ENCODE measurements around the gene HES4. TPM values are rescaled to one million over a fixed set of nuclear protein-coding genes. Genes with fewer than 3 reads are reported as not detected.
A peak's percentile ranks its signal among the peaks of the same experiment; 100 is the strongest.

Gene HES4
- total RNA-seq, 1 donor from 2014 or later = 15.1 TPM

DNA sequence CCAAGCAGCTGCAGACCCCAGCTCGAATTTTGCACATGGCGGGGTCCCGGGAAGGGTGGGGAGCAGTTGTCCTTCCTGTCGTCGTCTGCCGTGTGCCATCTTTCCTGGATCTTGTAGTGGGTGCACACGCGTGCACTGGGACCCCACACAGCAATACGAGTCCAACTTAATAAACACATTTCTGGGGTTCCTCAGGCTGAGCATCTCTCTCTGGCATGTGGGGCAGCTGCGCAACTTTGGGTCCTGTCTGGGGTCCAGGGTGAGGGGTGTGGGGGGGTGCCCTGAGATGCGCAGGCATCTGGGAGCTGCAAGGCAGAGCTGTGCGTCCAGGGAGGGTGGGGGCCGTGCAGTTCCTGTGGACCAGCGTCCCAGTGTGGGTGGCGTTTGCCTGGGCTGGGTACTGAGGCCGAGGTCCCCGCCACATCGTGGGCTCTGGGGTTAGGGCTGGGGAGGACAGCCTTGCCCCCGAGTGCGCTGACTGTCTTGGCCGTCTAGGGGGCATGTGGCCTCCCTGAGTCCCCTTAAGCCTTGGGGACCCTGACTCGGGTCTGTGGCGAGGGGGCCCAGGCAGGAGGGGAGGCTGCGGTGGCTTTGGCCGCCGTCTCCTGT lies 34.3 kb downstream of the HES4 start:
- no peak for DNase-seq

DNA sequence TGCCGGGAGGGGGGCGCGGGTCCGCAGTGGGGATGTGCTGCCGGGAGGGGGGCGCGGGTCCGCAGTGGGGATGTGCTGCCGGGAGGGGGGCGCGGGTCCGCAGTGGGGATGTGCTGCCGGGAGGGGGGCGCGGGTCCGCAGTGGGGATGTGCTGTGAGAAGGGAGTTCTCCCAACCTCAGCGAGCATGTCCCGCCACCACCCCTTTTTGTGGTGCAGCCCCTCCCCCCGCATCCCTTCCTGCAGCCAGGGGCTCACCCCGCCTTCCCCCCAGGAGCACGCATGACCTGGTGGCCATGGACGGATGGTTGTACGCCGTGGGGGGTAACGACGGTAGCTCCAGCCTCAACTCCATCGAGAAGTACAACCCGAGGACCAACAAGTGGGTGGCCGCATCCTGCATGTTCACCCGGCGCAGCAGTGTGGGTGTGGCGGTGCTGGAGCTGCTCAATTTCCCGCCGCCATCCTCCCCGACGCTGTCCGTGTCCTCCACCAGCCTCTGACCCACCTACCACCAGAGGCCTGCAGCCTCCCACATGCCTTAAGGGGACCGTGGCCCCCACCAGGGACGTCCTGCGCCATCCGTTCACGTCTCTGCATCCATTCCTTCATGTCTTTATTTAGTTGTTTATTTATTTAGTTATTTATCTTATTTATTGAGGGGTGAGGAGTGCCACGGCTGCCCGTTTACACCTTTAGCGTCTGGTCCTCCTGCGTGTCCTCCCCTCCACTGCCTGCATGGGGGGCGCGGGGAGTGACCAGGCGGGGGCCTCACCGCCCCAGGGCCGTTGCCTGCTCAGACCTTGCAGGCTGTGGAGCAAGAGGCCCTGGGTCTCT lies 35.0 kb downstream of the HES4 start:
- no peak for DNase-seq

DNA sequence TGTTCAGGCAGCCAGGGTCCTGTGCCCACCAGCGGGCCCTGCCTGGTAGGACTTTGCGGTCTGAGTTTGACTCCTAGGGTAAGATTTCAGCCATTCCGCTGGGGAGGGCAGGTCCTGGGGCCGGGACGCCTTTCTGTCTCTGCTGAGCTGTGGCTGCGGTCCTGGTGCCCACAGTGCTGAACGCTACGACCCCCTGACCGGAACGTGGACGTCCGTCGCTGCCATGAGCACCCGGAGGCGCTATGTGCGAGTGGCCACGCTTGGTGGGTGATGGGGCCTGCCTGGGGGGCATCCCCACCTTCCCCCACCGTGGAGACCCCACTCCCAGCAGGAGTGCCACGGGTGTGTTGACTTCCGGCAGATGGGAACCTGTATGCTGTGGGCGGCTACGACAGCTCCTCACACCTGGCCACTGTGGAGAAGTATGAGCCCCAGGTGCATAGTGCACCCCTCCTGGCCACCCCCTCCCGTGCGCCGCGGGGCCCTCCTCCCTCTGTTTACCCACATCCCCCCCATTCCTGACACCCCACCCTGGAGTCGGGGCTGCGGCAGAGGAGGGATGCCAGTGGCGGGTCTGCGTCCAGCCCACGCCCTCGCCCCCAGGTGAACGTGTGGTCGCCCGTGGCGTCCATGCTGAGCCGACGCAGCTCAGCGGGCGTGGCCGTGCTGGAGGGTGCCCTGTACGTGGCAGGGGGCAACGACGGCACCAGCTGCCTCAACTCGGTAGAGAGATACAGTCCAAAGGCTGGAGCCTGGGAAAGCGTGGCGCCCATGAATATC lies 36.0 kb downstream of the HES4 start:
- DNase-seq = no peak

DNA sequence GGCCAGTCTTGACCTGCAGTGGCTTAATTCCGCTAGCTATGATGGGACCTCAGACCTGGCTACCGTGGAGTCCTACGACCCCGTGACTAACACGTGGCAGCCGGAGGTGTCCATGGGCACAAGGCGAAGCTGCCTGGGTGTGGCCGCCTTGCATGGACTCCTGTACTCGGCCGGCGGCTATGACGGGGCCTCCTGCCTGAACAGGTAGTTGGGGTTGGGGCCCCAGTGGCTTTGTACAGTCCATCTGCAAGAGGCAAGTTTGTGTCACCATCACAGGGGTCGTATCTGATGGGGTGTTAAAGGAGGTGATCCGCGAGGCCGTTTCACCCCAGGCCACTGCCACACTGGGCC lies 36.6 kb downstream of the HES4 start:
- no peak for DNase-seq

DNA sequence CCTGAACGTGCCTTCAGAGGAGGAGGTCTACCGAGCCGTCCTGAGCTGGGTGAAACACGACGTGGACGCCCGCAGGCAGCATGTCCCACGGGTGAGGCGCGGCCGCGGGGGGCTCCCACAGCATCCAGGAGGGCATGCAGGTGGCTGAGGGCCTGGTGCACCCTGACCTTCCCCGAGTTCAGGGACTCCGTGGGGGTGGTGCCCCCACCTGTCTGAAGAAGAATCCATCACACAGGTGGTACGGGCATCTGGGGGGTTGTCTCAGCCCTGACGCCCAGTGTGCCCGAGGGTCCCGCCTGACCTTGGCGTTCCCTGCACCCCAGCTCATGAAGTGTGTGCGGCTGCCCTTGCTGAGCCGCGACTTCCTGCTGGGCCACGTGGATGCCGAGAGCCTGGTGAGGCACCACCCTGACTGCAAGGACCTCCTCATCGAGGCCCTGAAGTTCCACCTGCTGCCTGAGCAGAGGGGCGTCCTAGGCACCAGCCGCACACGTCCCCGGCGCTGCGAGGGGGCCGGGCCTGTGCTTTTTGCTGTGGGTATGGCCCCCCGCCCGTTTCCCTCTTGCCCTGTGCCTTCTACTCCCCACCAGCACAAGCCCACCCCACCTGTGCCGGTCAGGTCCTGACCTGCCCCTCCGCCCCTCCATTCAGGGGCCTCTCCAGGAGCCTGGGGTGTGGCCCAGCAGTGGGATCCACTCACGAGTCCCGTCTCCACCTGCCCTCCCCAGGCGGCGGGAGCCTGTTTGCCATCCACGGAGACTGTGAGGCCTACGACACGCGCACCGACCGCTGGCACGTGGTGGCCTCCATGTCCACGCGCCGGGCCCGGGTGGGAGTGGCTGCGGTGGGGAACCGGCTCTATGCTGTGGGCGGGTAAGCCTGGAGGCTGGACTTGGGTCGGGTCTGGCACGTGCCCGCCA lies 37.3 kb downstream of the HES4 start:
- DNase-seq = no peak

DNA sequence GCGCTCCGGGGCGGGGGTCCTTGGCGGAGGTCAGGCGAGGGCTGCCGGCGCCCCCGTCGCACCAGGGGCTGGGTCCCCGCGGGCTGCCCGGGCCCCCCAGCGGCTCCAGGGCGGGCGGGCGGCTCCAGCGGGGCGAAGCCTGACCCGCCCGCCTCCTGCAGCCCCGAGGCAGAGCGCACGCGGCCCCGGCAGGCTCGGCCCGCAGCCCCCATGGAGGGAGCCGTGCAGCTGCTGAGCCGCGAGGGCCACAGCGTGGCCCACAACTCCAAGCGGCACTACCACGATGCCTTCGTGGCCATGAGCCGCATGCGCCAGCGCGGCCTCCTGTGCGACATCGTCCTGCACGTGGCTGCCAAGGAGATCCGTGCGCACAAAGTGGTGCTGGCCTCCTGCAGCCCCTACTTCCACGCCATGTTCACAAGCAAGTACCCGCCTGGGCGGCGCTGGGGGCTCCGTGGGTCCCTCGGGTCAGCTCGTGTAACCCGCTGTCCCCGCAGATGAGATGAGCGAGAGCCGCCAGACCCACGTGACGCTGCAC lies 38.7 kb downstream of the HES4 start:
- DNase-seq = no peak

DNA sequence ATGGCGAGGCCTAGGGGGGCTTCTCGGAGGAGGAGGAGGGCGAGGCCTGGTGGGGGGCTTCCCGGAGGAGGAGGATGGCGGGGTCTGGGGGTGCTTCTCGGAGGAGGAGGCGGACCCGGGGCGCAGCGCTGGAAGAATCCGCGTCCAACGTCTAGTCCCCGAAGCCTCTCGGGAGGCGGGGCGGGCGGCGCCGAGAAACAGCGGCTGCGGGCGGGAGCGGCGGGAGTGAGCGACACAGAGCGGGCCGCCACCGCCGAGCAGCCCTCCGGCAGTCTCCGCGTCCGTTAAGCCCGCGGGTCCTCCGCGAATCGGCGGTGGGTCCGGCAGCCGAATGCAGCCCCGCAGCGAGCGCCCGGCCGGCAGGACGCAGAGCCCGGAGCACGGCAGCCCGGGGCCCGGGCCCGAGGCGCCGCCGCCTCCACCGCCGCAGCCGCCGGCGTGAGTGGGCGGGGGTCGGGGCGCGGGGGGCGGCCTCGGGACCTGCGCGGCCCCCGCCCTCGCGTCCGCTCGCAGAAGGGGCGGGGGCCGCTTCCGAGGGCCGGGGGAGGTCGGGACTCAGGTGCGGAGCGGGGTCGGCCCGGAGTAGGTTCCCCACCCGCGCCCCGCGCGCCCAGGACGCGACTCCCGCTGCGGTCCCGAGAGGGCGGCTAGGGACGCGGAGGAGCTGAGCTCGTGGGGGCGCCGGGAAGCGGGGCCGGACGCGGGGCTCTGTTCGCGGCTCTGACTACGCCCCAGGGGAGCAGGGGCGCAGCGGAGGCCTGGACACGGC lies 39.4 kb downstream of the HES4 start, which contains the start of gene KLHL17:
Gene KLHL17 (plus strand): TSS at position 222 of the 769 bp plus-strand sequence. CDS start 110 bp downstream, at position 332.
- DNase-seq = peak; percentile 42

DNA sequence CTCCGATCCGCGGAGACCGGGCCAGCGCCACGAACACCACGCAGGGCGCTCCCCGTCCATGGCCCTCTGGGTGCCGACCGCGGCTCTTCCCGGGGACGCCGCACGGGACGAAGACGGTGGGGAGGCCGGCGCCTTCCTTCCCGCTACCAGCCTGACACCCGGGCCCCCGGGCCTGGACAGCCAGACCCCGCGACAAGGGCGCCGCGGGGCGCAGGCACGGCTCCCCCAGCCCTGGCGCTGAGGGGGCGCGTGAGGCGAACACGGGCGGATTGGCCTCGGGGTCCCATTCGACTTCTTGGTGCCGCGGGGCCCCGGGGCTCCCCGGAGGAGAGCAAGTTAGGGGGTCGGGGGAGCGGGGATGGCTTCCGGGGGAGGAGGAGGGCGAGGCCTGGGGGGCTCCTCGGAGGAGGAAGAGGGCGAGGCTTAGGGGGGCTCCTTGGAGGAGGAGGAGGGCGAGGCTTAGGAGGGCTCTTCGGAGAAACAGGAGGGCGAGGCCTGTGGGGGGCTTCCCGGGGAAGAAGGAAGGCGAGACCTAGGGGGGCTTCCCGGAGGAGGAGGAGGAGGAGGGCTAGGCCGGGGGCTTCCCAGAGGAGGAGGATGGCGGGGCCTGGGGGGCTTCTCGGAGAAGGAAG lies 40.0 kb downstream of the HES4 start:
- no peak for DNase-seq

DNA sequence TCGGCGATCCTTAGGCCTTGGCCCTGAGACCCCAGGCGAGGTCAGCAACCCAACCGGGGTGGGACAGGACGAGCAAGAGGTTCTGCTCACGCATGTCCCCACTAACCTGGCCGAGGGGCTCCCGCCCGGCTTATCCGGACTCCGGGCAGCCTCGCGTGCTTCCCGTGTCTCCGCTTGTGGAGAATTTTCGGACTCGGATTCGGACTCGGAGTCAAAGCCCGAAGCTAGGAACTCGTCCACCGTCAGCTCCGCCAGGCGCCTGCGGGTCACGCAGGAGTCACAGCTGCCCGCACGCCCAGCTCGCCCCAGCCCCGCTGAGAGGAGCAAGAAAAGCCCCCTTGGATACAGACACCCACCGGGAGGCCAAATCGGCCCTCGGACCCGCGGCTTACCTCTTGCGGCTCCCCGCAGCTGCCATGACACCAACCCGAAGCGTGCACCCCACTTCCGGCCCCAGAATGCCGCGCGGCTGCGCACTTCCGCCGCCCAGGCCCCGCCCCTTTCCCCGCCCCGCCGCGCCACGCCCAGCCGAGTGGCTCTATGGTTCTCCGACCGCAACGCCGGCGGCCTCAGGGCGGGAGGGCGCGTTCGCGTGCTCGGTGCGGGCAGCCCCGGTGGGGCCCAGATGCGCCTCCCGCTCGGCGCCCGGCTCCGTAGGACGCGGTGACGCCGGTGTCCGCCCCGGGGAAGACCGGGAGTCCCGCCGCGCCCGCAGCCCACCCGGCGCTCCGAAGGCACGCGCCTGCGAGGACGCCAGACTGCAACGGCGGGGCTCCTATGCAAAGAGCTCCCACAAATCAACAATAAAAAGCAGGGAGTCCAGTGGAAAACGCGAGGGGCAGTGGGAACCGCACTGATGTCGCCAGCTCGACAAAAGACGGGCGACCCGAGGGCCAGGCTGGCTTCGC lies 40.8 kb downstream of the HES4 start, which contains the start of gene NOC2L:
Gene NOC2L (minus strand): TSS at position 434 of the 908 bp plus-strand sequence. CDS start 16 bp downstream, at position 418.
- peak; percentile 94 for DNase-seq

DNA sequence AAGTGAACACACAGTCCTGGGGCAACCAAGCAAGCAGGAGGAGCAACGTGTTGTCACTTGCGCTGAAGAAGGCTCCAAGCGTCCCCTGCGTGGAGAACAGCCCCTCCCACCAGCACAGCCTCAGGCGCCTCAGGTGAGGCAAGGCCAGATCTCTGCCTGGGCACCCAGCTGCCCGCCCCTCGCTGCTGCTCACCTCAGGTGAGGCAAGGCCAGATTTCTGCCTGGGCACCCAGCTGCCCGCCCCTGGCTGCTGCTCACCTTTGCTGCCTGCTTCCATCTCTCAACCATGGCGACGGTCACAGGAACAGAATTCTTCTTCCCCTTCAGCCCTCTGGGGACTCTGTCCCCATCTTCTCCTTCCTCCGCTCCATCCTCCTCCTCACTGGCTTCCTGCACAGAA lies 43.3 kb downstream of the HES4 start:
- no peak for DNase-seq

DNA sequence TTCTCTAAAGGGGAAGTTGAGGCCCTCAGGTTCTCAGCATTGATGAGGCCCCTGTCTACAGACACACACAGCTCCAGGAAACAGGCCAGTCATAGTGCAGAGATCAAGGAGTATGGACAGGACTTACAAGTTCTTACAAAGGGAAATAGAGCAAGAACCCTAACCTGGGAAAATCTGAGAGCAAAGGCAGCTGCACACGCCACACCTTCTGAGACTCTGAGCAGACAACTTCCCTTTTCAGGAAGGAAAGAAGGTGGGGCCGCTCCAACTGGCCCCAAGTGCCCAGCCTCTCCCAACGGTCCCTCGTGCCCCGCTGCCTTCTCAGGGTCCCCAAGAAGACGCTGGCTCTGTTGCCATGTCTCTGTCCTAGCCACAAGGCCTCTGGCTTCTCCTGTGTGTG lies 44.4 kb downstream of the HES4 start:
- DNase-seq = no peak

DNA sequence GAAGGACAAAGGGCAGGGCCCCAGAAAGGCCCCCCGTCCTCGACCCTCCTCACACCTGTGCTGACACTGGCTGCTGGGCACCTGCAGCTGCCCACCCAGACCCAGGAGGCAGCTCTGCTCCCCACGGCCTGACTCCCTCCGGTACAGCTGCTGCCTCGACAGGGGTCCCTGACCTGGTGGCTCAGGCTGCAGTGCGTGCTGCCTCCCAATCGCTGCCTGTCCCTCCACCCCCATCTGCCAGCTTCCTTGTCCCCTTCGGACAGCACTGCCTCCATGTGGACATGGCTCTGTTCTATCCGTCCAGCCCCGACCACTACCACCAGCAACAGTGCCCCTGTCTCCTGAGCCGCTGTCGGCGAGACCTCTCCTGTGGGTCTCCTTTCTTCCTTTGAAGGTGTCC lies 45.0 kb downstream of the HES4 start:
- no peak for DNase-seq

DNA sequence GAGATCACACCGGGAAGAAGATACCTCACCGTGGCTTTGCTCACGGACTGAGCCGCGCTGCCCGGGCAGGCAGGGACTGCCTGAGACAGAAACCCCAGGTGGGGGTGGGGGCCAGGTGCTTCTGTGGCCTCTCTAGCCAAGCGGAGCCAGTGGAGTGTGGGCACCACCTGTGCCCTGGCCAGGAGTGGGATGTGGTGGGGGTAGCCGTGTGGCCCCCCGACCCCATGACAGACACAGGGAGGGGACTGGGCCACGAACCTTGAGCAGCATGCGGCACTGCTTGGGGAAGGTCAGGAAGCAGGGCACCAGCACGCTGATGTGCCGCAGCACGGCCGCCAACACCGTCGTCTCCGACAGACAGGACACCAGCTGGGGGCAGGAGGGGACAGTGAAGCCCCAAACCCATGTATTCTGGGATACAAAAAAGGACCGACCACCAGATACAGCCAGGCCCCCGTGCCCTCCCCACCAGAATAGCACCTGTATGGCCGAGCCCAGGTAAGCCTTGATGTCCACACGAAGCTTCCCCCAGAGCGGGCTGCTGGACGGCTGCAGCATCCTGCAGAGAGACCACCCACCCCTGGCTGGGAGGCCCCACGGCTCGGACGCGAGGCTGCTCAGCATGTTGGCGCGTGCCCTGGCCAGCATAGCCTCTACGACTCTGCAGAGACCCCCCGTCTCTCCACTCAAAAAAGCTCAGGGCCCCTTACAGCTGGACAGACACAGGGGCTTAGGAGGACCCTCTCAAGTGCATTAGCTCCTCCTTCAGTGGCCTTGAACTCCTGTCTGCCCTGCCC lies 46.2 kb downstream of the HES4 start:
- DNase-seq = no peak

DNA sequence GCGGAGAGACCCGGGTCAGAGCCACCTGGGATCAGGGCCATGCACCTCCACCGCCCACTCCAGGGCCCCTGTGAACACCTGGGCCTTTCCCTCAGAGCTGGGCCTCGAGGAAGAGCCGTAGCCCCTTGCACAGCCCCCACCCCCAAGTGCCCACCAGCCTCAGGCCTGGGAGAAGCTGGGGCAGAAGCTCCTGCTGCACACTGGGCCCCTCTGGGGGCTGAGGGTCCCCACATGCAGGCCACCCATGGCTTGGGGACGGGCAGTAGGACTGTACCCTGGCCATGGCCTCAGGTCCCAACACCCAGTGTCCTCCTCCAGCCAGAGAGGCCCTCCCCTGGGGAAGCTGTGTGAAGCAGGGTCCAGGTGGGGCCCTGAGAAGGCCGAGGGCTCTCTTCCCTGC lies 47.3 kb downstream of the HES4 start:
- no peak for DNase-seq

DNA sequence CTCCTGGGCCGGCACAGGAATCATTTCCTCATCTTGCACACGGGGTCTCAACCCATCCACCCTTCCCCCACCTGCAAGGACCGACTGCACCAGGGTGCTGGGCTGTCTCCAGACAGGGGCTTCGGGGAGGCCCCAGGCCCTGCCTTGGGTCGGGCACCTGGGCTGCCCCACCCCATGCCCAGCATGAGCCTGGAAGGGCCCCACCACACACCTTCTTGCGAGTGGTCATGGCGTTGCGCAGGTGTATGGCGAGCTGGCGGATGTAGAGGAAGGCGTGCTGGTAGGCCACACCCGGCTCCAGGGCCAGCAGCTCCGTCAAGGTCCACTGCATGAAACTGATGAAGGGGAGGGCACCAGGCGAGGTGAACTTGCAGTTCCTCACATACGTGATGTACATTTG lies 47.7 kb downstream of the HES4 start:
- DNase-seq = no peak

DNA sequence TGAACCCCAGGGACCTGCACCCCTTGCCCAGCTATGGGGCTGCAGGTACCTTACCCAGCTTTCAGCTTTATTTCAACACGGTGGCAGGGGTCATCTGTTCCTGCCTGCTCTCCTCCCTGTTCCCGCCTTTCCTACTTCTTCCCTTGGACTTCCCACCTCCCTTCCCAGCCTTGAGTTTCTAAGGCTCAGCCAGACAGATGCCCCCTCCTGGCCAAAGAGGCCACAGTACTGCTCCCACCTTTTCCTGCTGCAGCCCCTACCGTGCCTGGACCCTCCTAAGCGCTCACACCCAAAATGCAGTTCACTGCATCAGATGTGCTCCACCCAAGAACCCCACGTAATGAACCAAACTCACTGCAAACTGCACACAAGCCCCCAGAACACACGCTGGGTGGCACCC lies 48.5 kb downstream of the HES4 start:
- no peak for DNase-seq

DNA sequence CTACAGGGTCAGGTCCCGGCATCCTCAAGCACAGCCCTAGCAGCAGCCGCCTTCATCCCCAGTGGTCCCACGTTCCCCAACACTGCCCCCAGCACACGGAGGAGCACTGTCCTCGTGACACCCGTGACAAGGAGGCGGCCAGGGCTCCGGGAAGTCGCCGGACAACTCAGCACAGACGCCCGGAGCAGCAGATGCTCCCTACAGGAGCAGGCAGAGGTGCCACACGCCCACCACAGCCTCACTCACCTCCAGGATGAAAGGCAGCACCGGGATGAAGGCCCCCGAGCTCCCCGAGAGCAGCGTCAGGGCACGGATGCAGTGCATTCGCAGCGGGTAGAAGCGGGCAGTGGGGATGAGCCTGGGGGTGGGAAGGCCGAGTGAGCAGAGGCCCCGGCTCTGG lies 49.0 kb downstream of the HES4 start:
- DNase-seq = no peak

DNA sequence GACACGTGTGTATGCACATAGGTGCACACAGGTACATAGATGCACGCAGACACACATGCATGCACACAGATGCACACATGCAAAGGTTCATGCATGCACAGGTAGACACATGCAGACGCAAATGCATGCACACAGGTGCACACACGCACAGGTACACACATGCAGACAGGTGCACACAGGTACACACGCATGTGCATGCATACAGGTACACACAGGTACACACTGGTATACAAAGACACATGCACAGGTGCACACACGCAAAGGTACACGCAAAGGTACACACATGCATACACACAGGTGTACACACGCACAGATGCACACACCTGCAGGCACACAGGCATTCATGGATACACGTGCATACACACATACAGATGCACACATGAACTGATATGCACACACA lies 49.6 kb downstream of the HES4 start:
- DNase-seq = no peak
